Measurements from ENCODE around the gene IL17RB.

The IL17RB gene

DNA sequence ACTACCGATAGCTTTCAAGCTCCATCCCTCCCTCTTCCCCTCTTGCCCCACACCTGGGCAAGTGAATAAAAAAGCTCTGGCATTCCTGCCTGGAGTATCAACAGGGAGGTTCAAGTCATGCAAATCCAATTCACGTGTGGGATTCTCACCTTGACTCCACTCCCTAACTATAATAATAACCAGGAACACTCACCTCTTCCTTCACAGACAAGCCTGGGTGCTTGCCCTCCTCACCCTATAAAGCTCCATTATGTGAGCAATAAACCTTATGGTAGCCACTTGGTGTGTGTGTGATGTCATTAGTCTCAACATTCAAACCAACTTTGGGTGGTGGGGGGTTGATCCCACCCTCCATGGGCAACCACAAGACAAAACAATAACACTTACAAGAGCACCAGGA is 16.8 kb upstream of the IL17RB start:
- Histone ChIP-seq H3K27me3 (ENCODE audit: low read depth) (no peaks in the 10 kb centered on the region), H3K4me1 (no peaks in the 10 kb centered on the region), H3K9me3 (no peaks in the 10 kb centered on the region), H3K36me3 (replicated peaks) (no peaks in the 10 kb centered on the region), H3K4me3 (no peak overlapping the region)
- no peak for DNase-seq (ENCODE audit: low spot score in 2 of 2)
- in situ Hi-C loops (cut with MboI; ENCODE audit: low sequenced_read_pairs), result no loop called here

DNA sequence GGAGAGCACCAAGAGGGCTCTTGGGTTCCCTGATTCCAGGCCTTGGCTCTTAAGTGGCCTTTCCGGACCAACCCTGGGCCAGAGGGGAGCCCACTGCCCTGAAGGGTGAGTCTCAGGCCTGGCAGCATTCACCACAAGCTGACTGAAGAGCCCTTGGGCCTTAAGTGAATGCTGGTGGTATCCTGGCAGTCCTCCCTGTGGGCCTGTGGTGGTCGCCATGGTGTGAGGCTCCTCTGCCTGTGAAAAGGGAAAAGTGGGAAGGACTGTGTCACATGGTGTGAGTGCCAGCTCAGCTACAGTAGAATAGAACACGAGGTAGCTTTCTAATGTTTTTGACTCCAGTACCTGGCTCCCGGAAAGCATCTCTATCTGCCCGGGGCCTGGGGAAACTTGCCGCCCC is 15.4 kb upstream of the IL17RB start:
- H3K36me3 ChIP-seq (replicated peaks), result no peaks in the 10 kb centered on the region
- H3K4me3 ChIP-seq, result no peak overlapping the region
- in situ Hi-C loops (cut with MboI; ENCODE audit: low sequenced_read_pairs), result no loop called here
- no peaks in the 10 kb centered on the region for H3K9me3 ChIP-seq
- no peaks in the 10 kb centered on the region for H3K27me3 ChIP-seq (ENCODE audit: low read depth)
- no peaks in the 10 kb centered on the region for H3K4me1 ChIP-seq
- no peak for DNase-seq (ENCODE audit: low spot score in 2 of 2)

DNA sequence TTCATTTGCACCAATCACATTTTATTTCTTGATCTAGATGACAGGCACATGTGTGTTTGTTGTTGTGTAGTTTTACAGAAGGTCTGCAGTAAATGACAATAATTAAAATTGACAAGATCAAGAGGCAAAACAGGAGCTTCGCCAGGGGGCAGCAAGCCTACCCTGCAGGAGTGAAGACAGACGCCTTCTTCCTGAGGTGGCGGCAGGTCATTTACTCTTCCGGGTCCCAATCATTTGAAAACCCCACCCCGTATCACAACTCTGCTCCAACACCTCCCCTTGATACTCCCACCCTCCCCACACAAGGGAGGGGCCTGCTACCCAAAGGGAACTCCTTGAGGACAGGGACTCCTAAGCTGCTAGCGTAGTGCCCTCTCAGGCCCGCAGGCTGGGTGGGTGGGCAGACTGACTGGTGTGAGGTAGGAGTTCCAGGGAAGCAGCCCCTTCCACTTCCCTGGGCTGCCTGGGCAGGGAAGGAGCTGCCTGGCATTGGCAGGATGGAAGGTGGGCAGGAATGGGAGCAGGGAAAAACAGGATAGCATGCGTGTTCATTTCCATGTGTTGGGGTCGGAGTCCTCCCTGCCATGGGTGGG is 13.2 kb upstream of the IL17RB start:
- 0 out of 2 replicates have a peak, but pooled peaks cover 2% of the 10 kb centered on the region for H3K36me3 ChIP-seq (replicated peaks)
- no peaks in the 10 kb centered on the region for H3K27me3 ChIP-seq (ENCODE audit: low read depth)
- in situ Hi-C loops (cut with MboI; ENCODE audit: low sequenced_read_pairs), result no loop called here
- no peak overlapping the region for H3K4me3 ChIP-seq
- no peaks in the 10 kb centered on the region for H3K9me3 ChIP-seq
- no peaks in the 10 kb centered on the region for H3K4me1 ChIP-seq
- DNase-seq (ENCODE audit: low spot score in 2 of 2), result no peak

DNA sequence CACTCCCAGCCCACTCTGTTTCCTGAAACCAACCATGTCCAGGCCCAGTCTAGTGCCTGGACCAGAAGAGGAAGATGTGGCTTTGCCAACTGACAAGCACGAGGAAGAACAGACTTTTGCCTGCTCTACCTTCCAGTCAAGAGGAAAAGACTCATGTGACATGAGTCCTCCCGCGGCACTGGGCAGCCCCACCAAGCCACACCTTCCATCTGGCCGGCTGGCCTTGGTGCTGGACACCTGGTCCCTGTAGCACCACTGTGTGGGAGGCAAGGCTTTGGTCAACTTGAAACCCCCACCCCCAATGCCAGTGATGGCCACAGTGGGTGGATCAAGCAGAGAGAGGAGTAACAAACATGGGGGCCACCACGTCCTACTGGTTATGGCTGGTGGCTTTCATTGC is 12.7 kb upstream of the IL17RB start:
- Histone ChIP-seq H3K27me3 (ENCODE audit: low read depth) (no peaks in the 10 kb centered on the region), H3K4me1 (no peaks in the 10 kb centered on the region), H3K9me3 (no peaks in the 10 kb centered on the region), H3K36me3 (replicated peaks) (peaks cover 4% of the 10 kb centered on the region), H3K4me3 (no peak overlapping the region)
- DNase-seq (ENCODE audit: low spot score in 2 of 2), result no peak
- in situ Hi-C loops (cut with MboI; ENCODE audit: low sequenced_read_pairs), result no loop called here

DNA sequence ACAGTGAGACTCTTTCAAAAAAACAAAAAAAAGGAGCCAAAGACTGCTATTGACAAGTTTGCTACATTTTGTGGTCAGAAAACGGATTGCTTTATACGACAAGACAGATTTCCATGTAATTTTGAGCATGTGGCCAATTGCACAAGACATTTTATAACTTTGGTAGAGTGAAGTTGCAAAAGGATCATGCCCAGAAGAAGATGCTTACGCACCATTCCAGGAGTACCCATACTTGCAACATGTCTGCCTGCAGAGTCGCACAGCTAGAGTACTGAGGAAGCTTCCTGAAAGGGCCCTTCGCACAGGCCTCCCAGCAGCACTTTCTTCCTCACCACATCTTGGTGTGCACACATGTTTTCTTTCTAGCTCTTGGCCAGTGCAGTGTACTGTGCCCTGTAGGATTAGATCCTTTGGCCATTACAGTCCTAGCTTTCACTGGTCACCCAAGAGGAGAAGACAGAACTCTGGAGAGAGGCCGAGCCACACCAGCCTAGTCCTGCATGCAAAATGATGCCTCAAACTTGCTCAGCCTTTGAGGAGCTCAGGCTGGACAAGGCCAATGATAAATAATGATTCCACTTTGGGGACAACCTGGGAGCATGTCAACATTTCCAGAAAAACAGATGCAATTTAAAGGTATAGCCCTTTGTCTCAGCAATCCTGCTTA is 11.8 kb upstream of the IL17RB start:
- Histone ChIP-seq H3K9me3 (no peaks in the 10 kb centered on the region), H3K4me3 (no peak overlapping the region), H3K36me3 (replicated peaks) (peaks cover 12% of the 10 kb centered on the region), H3K4me1 (no peaks in the 10 kb centered on the region), H3K27me3 (ENCODE audit: low read depth) (no peaks in the 10 kb centered on the region)
- no peak for DNase-seq (ENCODE audit: low spot score in 2 of 2)
- in situ Hi-C loops (cut with MboI; ENCODE audit: low sequenced_read_pairs), result no loop called here

DNA sequence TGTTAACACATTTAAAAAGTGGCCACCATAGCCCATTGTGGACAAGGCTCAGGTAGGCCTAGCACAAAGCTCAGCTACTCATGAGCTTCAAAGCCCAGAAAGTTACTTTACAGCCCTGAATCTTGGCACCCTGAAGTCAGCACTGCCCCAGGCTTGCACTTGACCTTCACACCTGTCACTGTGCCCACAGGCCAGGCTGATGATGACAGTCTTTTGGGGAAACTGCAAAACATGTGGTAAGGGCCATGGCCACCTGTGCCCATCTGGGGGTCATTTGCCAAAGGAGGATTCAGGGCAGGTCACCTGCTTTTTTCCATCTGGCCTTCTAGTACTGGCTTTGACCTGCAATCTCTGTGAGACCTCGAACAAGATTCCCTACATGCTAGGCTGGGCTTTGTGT is 11.1 kb upstream of the IL17RB start:
- peaks cover 16% of the 10 kb centered on the region for H3K36me3 ChIP-seq (replicated peaks)
- no peaks in the 10 kb centered on the region for H3K9me3 ChIP-seq
- H3K4me1 ChIP-seq, result no peaks in the 10 kb centered on the region
- in situ Hi-C loops (cut with MboI; ENCODE audit: low sequenced_read_pairs), result no loop called here
- DNase-seq (ENCODE audit: low spot score in 2 of 2), result no peak
- H3K27me3 ChIP-seq (ENCODE audit: low read depth), result no peaks in the 10 kb centered on the region
- no peak overlapping the region for H3K4me3 ChIP-seq

DNA sequence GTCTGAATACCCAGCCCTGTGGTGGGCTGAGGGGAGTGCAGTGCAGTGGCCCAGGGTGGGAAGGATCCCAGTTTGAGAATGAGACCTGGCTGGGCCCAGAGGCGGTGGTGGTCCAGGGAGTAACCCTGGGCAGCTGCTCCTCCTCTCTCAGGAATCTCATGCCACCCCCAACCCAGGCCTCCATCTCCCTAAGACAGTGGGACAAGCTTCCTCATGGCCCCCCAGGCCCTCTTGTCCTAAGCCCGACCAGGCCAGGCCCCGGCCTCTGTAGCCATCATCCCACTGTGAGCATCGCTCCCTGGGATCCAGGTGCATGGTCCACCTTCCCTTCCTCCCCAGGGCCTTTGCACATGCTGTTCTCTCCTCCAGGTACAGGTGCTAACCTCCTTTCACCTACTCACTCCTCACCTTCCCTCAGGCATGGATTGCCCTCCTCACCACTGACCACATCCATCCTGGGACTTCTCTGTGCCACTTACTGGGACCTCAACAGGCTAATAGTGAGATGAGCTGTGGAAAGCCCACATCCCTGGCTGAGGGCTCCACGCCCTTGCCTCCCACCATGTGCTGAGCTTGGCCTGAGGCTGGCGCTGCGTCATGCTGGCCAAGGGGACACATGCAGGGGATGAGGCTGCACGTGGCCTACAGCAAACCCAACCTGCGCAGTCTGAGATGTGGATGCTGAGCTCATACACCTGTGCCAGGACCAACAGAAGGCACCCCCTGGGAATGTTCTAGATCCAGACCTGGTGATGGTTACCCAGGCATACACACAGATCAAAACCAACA is 10.1 kb upstream of the IL17RB start:
- Histone ChIP-seq H3K9me3 (no peaks in the 10 kb centered on the region), H3K4me1 (no peaks in the 10 kb centered on the region), H3K4me3 (no peak overlapping the region), H3K36me3 (replicated peaks) (peaks cover 16% of the 10 kb centered on the region), H3K27me3 (ENCODE audit: low read depth) (no peaks in the 10 kb centered on the region)
- in situ Hi-C loops (cut with MboI; ENCODE audit: low sequenced_read_pairs), result no loop called here
- DNase-seq (ENCODE audit: low spot score in 2 of 2), result no peak

DNA sequence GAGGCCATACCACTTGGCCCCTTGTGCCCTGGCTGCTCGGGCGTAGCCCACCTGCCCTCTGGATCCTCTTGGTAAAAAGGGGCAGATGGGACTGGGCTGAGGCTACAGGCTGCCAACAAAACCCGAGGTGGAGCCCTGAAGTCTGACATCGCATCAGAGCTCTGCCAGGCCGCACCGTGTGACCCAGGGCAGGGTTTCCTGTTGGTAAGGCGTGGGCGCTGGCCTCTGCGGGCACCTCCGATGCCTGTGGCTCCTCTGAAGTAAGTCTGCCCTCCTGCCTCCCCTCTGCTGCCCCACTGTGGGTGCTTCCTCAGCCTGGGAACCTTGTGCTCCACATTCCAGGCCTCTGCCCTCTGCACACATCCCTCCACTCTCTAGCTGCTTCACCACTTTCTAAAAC is 9.0 kb upstream of the IL17RB start:
- no peak for DNase-seq (ENCODE audit: low spot score in 2 of 2)
- peaks cover 2% of the 10 kb centered on the region; the same call in 1 of the 2 replicates for H3K4me1 ChIP-seq
- no peaks in the 10 kb centered on the region for H3K27me3 ChIP-seq (ENCODE audit: low read depth)
- in situ Hi-C loops (cut with MboI; ENCODE audit: low sequenced_read_pairs), result no loop called here
- H3K36me3 ChIP-seq (replicated peaks), result peaks cover 16% of the 10 kb centered on the region
- no peaks in the 10 kb centered on the region for H3K9me3 ChIP-seq
- H3K4me3 ChIP-seq, result no peak overlapping the region

DNA sequence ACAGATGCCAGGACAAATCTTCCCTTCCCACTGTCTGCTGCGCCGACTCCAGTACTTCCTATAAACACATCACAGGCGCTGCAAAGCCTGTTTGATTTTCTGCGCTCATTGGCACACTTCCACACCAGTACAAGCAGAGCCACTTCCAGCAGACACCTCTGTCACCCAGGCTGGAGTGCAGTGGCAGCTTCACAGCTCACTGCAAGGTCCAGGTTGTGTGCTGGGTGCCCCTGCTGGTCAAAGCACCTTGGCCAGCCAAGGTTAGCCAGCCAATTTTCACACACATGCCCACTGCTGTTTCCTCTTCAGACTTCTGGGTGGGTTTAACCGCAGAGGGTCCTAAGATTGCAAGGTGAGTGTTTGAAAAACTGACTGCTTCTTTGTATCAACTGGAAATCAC is 5.1 kb upstream of the IL17RB start:
- DNase-seq (ENCODE audit: low spot score in 2 of 2), result no peak
- Histone ChIP-seq H3K4me3 (no peak overlapping the region), H3K27me3 (ENCODE audit: low read depth) (no peaks in the 10 kb centered on the region), H3K9me3 (no peaks in the 10 kb centered on the region), H3K36me3 (replicated peaks) (peaks cover 16% of the 10 kb centered on the region), H3K4me1 (peaks cover 30% of the 10 kb centered on the region)
- in situ Hi-C loops (cut with MboI; ENCODE audit: low sequenced_read_pairs), result no loop called here

DNA sequence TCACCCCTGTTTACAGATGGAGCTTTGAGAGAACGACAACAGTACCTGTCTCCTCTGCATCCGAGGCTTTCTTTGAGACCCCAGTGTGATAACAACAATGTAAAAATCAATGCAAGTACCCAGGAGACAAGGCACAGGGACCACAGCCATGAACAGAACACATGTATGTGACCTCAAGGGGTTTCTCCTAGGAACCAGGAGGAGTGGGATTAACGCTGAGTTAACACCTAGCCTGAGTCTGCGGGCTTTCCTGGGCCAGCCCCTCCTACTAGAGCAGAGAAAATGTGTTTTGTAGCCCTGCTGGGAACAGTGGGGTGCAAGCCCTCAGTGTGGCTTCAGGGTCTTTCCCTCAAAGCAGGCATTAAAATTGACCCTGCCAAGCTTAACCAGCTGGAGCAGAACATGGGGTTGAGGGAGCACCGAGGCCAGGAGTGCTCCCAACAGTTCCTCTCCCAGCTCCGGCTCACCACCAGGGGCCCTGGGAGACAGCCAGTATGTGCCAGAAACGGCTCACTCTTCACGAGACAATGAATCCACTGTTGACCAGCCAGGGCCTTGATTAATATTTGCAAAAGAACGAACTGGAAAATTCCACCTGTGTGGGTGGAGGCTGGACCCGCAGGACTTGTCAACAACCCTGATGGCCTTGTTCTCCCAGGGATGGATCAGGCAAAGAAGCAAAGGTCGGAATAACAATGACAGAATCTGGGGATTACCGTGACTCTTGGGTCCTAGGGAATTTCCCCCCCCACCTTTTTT is 3.8 kb upstream of the IL17RB start:
- in situ Hi-C loops (cut with MboI; ENCODE audit: low sequenced_read_pairs), result no loop called here
- peaks cover 36% of the 10 kb centered on the region for H3K4me1 ChIP-seq
- H3K36me3 ChIP-seq (replicated peaks), result peaks cover 13% of the 10 kb centered on the region
- no peak overlapping the region; the same call in 1 of the 2 replicates for H3K4me3 ChIP-seq
- H3K9me3 ChIP-seq, result no peaks in the 10 kb centered on the region
- DNase-seq (ENCODE audit: low spot score in 2 of 2), result peak; percentile 66 to 81
- no peaks in the 10 kb centered on the region for H3K27me3 ChIP-seq (ENCODE audit: low read depth)

DNA sequence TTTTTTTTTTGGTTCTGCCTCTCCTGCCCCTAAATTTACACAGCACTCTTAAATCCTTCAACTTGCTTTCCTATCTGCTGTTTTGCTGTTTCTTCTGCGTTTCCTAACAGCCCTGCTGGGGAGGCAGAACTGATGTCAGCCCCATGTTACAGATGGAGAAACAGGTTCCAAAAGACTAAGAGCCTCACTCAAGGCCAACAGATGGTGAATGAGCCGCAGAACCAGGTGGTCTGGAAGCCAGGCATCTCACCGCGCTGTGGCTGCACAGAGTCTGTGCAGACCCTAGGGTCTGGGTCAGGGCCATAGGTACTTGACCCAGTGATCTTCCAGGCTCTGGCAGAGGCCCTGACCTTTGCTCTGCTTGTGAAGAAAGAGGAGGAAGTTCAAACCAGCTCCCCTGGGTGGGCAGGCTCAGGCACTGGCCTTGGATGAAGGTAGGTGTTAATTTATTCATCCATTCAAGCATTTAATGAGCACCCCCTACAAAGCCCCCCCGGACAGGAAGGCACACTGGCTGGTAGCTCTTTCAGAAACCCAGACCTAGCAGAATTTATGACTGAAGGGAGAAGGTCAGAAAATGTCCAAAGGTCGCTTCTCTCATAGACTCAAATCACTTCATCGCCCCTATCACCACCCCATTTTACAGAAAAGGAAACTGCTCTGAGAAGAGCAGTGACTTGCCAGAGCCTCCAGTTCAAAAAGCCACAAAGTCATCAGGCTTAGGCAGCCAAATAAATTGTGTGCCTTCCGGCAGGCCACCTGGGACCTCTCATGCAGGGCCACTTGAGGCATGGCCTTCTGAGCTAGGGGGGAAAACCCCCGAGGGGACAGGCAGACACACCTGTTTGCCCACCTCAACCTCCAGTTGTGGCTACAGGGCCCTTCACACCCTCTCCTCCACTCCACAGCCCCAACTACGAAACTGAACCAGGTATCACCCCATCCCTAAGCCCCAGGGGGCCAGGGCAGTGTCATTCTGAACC is 2.9 kb upstream of the IL17RB start:
- Histone ChIP-seq H3K9me3 (no peaks in the 10 kb centered on the region), H3K36me3 (replicated peaks) (peaks cover 13% of the 10 kb centered on the region), H3K27me3 (ENCODE audit: low read depth) (no peaks in the 10 kb centered on the region), H3K4me3 (no peak overlapping the region), H3K4me1 (peaks cover 36% of the 10 kb centered on the region)
- DNase-seq (ENCODE audit: low spot score in 2 of 2), result no peak
- in situ Hi-C loops (cut with MboI; ENCODE audit: low sequenced_read_pairs), result no loop called here

DNA sequence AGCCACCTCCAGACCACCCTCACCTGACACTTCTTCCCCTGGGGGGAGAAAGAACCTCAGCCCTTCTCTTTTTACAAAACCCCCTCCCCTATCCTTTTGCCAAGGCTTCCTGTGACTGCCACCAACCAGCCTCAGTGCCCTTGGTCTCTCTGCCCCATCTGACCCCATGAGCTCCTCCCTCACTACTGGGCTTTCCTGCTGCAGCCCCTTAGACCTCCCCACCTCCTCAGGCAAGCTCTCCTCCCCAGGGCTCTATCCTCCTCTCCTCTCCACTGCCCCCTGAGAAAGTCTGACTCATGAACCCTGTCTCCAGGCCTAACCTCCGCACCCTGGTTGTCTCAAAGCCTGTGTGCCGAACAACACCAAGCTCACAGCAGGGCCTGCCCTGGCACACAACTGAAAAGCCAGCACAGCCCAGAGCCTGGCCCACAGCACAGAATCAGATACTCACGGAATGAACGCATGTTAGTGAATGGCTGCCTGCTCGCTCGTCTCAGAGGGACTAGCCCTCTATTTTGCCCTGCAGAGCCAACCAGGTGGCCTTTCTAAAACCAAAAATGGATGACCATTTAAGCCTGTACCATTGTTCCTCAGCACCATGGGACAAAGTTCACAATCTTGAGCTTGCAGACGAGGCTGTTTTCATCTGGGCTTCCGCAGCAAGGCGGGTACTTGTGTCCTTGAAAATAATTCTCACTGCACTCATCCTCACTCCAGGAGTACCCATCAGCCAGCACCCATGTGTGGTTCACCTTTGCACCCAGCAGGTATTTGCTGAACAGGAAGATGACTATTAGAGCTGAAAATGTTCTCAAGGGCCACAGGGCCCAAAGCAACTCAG is 1.9 kb upstream of the IL17RB start:
- H3K9me3 ChIP-seq, result no peaks in the 10 kb centered on the region
- DNase-seq (ENCODE audit: low spot score in 2 of 2), result no peak
- no peaks in the 10 kb centered on the region for H3K27me3 ChIP-seq (ENCODE audit: low read depth)
- in situ Hi-C loops (cut with MboI; ENCODE audit: low sequenced_read_pairs), result no loop called here
- peak overlapping the region; percentile 51 for H3K4me3 ChIP-seq
- H3K36me3 ChIP-seq (replicated peaks), result peaks cover 4% of the 10 kb centered on the region
- peaks cover 36% of the 10 kb centered on the region for H3K4me1 ChIP-seq
